Uterus (tissue), 4 donors: ENCODE results near the gene CSF3. TPM values are rescaled to one million over a fixed set of nuclear protein-coding genes. Genes with fewer than 3 reads are reported as not detected.
A peak's percentile ranks its signal among the peaks of the same experiment; 100 is the strongest.

Source experiments
- DNase-seq, 2 donors: peaks; one replicate each; pipeline ENCODE4 v3.0.0-alpha.2; 2019 to 2020
- H3K27ac ChIP-seq, 2 donors: fragments of 200-600 bp; sonication (generic); 1 replicate in 1 of 2; 2 replicates in 1 of 2; pipeline ENCODE4 v1.5.1; 2016 to 2018
- H3K27me3 ChIP-seq, 2 donors: fragments of 200-600 bp; sonication (generic); one replicate each; pipeline ENCODE4 v1.5.1; 2018 to 2019; ENCODE audit warnings: control low read depth in 1 of 2
- H3K36me3 ChIP-seq, 2 donors: fragments of 200-600 bp; sonication (generic); one replicate each; pipeline ENCODE4 v1.5.1; 2019; ENCODE audit warnings: control low read depth in 1 of 2
- H3K4me1 ChIP-seq, 2 donors: fragments of 200-600 bp; sonication (generic); one replicate each; pipeline ENCODE4 v1.5.1; 2018 to 2019; ENCODE audit warnings: control low read depth in 1 of 2
- H3K4me3 ChIP-seq, 2 donors: fragments of 200-600 bp; sonication (generic); 1 replicate in 1 of 2; 2 replicates in 1 of 2; pipeline ENCODE4 v1.5.1; 2018 to 2019; ENCODE audit warnings: mild to moderate bottlenecking in 1 of 2
- H3K9me3 ChIP-seq, 2 donors: fragments of 200-600 bp; sonication (generic); one replicate each; pipeline ENCODE4 v1.5.1; 2019; ENCODE audit warnings: control low read depth in 1 of 2
- CTCF ChIP-seq, 4 experiments: fragments of 200-600 bp in 2 of 4; fragments of 450-650 bp in 2 of 4; sonication (generic) in 2 of 4; IDR thresholded peaks; one replicate each; pipeline ENCODE4 v1.5.1; 2016 to 2019; ENCODE audit warnings: antibody characterized with exemption in 4 of 4, mild to moderate bottlenecking in 2 of 4, moderate library complexity in 1 of 4
- POLR2A ChIP-seq, 2 donors: fragments of 450-650 bp; IDR thresholded peaks; one replicate each; pipeline ENCODE4 v1.6.1; 2016; ENCODE audit warnings: antibody characterized with exemption in 2 of 2, mild to moderate bottlenecking in 1 of 2, moderate library complexity in 1 of 2
- intact Hi-C: fragments of 100-400 bp; cut with DNase I; formaldehyde crosslinking; loops from one replicate; pipeline ENCODE4 v1.15.1; 2023; ENCODE audit warnings: low total_unique reads
- microRNA-seq: library from miRNA; unstranded; fragments of <30 nt; microRNA quantifications from one replicate; pipeline ENCODE4, GENCODE V29; 2016; ENCODE audit warnings: borderline microRNAs expressed, borderline replicate concordance
- small RNA-seq: library from RNA; depleted of rRNA; stranded (forward); fragments of <200 nt; gene quantifications from one replicate; pipeline ENCODE3, GENCODE V24; 2016
- total RNA-seq, 4 donors: library from RNA; depleted of rRNA in 3 of 4; stranded (reverse); fragments of >200 nt in 3 of 4; gene quantifications; one replicate each; pipeline versions ENCODE4 v1.1.0 to v1.2.4, GENCODE V29; 2014 to 2023
- donor health status: DM: yes; HTN: yes; CAD: no.

CSF3 gene
- total RNA-seq, 4 donors from 2014 or later, result 0.29 to 5.0 TPM; not detected in 2

GRCh38 chr17:40065769-40066510, 50.7 kb downstream of the CSF3 start:
- no peaks in the 10 kb centered on the region for H3K27me3 ChIP-seq
- peak overlapping the region in 1 of 2 donors; percentile 100 for H3K4me3 ChIP-seq
- H3K36me3 ChIP-seq, result no peaks in the 10 kb centered on the region
- no peaks in the 10 kb centered on the region for H3K9me3 ChIP-seq
- no peak for DNase-seq
- intact Hi-C loops, result no loop called here
- peaks cover 5 to 19% of the 10 kb centered on the region in 2 donors for H3K4me1 ChIP-seq
- peak overlapping the region; percentile 98 for H3K27ac ChIP-seq
- TF ChIP-seq CTCF (IDR thresholded peaks at IDR 0.05) (no peak), POLR2A (IDR thresholded peaks at IDR 0.05) (no peak)

Small RNA genes lying within 50 kb of the gene (microRNA-seq; reads per million reads assigned to microRNA genes)
- 1.5 reads per million for gene MIR6884

Small RNA genes lying within 50 kb of the gene (small RNA-seq; reads per million reads assigned to genes)
- 865 reads per million, percentile 97 among the genes with 10 or more reads in this experiment for gene SNORD124

Other genes starting within 250 kb of the CSF3 start
- 1 to 10 TPM in 3 of 4 donors, under 1 TPM in 1; 0.88 to 2.1 (median 1.6) TPM for gene IKZF3, start 151.1 kb upstream of the CSF3 start, total RNA-seq
- not detected for gene ZPBP2, start 147.2 kb upstream of the CSF3 start, total RNA-seq
- 10 to 100 TPM in 2 of 4 donors, 1 to 10 TPM in 1, under 1 TPM in 1; 0.29 to 12.6 (median 6.4) TPM for gene GSDMB, start 96.8 kb upstream of the CSF3 start, total RNA-seq
- gene ORMDL3, start 87.8 kb upstream of the CSF3 start, total RNA-seq, result 10 to 100 TPM; 15.9 to 71.5 (median 42.9) TPM
- gene LRRC3C, start 87.7 kb upstream of the CSF3 start, total RNA-seq, result under 1 TPM in 1 of 4 donors, not detected in 3; 0.52 TPM
- under 1 TPM in 3 of 4 donors, not detected in 1; 0.18 to 0.35 (median 0.26) TPM for gene GSDMA, start 52.4 kb upstream of the CSF3 start, total RNA-seq
- gene PSMD3, start 34.6 kb upstream of the CSF3 start, total RNA-seq, result 100 to 1,000 TPM in 1 of 4 donors, 10 to 100 TPM in 3; 62.0 to 158 (median 84.7) TPM
- 100 to 1,000 TPM in 1 of 4 donors, 10 to 100 TPM in 3; 17.6 to 111 (median 44.7) TPM for gene MED24, start 39.0 kb downstream of the CSF3 start, total RNA-seq
- gene THRA, start 47.5 kb downstream of the CSF3 start, total RNA-seq, result 100 to 1,000 TPM in 1 of 4 donors, 10 to 100 TPM in 3; 19.7 to 124 (median 63.1) TPM
- 10 to 100 TPM in 1 of 4 donors, 1 to 10 TPM in 3; 2.0 to 92.1 (median 4.7) TPM for gene NR1D1, start 85.1 kb downstream of the CSF3 start, total RNA-seq
- 100 to 1,000 TPM in 1 of 4 donors, 10 to 100 TPM in 3; 51.0 to 151 (median 77.6) TPM for gene MSL1, start 106.5 kb downstream of the CSF3 start, total RNA-seq
- 100 to 1,000 TPM in 2 of 4 donors, 10 to 100 TPM in 2; 33.2 to 166 (median 91.3) TPM for gene CASC3, start 125.1 kb downstream of the CSF3 start, total RNA-seq
- gene RAPGEFL1, start 162.0 kb downstream of the CSF3 start, total RNA-seq, result 10 to 100 TPM in 1 of 4 donors, 1 to 10 TPM in 1, under 1 TPM in 2; 0.29 to 21.5 (median 2.0) TPM
- 10 to 100 TPM in 2 of 4 donors, 1 to 10 TPM in 2; 4.9 to 34.3 (median 8.6) TPM for gene WIPF2, start 203.9 kb downstream of the CSF3 start, total RNA-seq